ENCODE data around the gene RBM47. TPM values are rescaled to one million over a fixed set of nuclear protein-coding genes. Genes with fewer than 3 reads are reported as not detected.
A peak's percentile ranks its signal among the peaks of the same experiment; 100 is the strongest.

Gene RBM47
- total and polyA plus RNA-seq, 10 of the 15 experiments (the other 5 are each of a cell fraction or from before 2014, with no cell fraction given), result 7.9 to 45.0 (median 28.7) TPM

- H3K9me3 ChIP-seq (replicated peaks; ENCODE audit: control insufficient read depth, insufficient read depth, low read length), result no peaks in the 10 kb centered on the region; the same call in 2 of the 3 replicates
- CTCF ChIA-PET, result interaction anchor here (0.5 to 1.2 kb wide), 4 partner anchors 17 to 94 kb away, joined by 3 to 4 read pairs (median 3); no protein-coding TSS in a partner anchor
- H4K20me1 ChIP-seq (ENCODE audit: control insufficient read depth, insufficient read depth), result no peaks in the 10 kb centered on the region
- no peak overlapping the region for H2AFZ ChIP-seq (ENCODE audit: control insufficient read depth, low read depth, low read length)
- no TSS peak for BruUV-seq (replicated peaks)
- H3K27me3 ChIP-seq (replicated peaks in 1 of 2; ENCODE audit: control insufficient read depth in 2 of 2, insufficient read depth in 2 of 2, low read length in 1 of 2), result no peaks in the 10 kb centered on the region
- intact Hi-C loops (cut with micrococcal nuclease; ENCODE audit: unreplicated experiment), result no loop called here
- ATAC-seq (no peak), FAIRE-seq (no peak), DNase-seq (ENCODE audit: low read depth, low spot score) (no peak)
- no peak overlapping the region for H3K9ac ChIP-seq (ENCODE audit: control insufficient read depth, insufficient read depth, low read length)
- no peaks in the 10 kb centered on the region for H3K36me3 ChIP-seq (ENCODE audit: control insufficient read depth in 2 of 2, insufficient read depth in 2 of 2, low read length in 1 of 2)
- no peak overlapping the region for H3K27ac ChIP-seq (ENCODE audit: control insufficient read depth, insufficient read depth)
- SMC1A ChIA-PET (ENCODE audit: uncharacterized antibody, unreplicated experiment), result interaction anchor here (0.6 to 12.1 kb wide), 9 partner anchors 8 to 89 kb away, joined by 3 to 215 read pairs (median 4); partner anchors contain the start of gene RBM47
- H3K4me1 ChIP-seq (ENCODE audit: control insufficient read depth, insufficient read depth, low read length), result peaks cover 42% of the 10 kb centered on the region
- in situ Hi-C loops (cut with MboI), result loop anchor here (25.0 kb wide), 1 partner anchor 1971 kb away; no protein-coding TSS in a partner anchor
- no peak overlapping the region for H3K4me3 ChIP-seq
- POLR2A ChIA-PET, result interaction anchor here (0.6 to 1.1 kb wide), 6 partner anchors 9 to 1027 kb away, joined by 3 to 11 read pairs (median 4); partner anchors contain the start of gene SMIM14
- H3K4me2 ChIP-seq (ENCODE audit: control insufficient read depth, insufficient read depth), result no peak overlapping the region
- RAD21 ChIA-PET (ENCODE audit: unreplicated experiment), result interaction anchor here (0.7 to 1.9 kb wide), 9 partner anchors 10 to 89 kb away, joined by 3 to 10 read pairs (median 4); partner anchors contain the start of gene RBM47
- H3K79me2 ChIP-seq (ENCODE audit: control insufficient read depth, insufficient read depth, low read length), result no peaks in the 10 kb centered on the region
- TF ChIP-seq NR2C1 (IDR thresholded peaks at IDR 0.05) (no peak), NFYB (IDR thresholded peaks at IDR 0.05; ENCODE audit: insufficient read depth, low read depth, low read length) (no peak), HDGF (IDR thresholded peaks at IDR 0.05) (no peak), IKZF1 (conservative IDR thresholded peaks at IDR 0.05) (peak; percentile 71), RELB (IDR thresholded peaks at IDR 0.05; ENCODE audit: low read depth) (peak; percentile 78), NFYA (IDR thresholded peaks at IDR 0.05; ENCODE audit: borderline replicate concordance, low read depth, low read length) (no peak), ZBTB33 (IDR thresholded peaks at IDR 0.05) (no peak), MTA2 (IDR thresholded peaks at IDR 0.05; ENCODE audit: low read depth) (peak; percentile 98), RAD51 (IDR thresholded peaks at IDR 0.05) (0 out of 2 replicates have a peak, but pooled peaks have one; percentile 7), STAT3 (IDR thresholded peaks at IDR 0.05; ENCODE audit: low read depth, low read length) (no peak), EP300 (IDR thresholded peaks at IDR 0.05; ENCODE audit: borderline replicate concordance in 1 of 2, control insufficient read depth in 1 of 2, low read depth in 2 of 2, low read length in 2 of 2) (peak in 1 of 2 experiments; percentile 40; a peak in 1 of 4 replicates), ZNF384 (IDR thresholded peaks at IDR 0.05; ENCODE audit: borderline replicate concordance, low read depth, low read length) (no peak), ZSCAN29 (IDR thresholded peaks at IDR 0.05) (no peak), PAX5 (IDR thresholded peaks at IDR 0.05; ENCODE audit: borderline replicate concordance, low read depth, low read length) (no peak), DPF2 (IDR thresholded peaks at IDR 0.05) (peak; percentile 52; the same call in 1 of the 2 replicates), ATF7 (IDR thresholded peaks at IDR 0.05; ENCODE audit: low read depth) (peak; percentile 50), BCL11A (IDR thresholded peaks at IDR 0.05; ENCODE audit: low read depth, low read length) (0 out of 2 replicates have a peak, but pooled peaks have one; percentile 40), IKZF2 (IDR thresholded peaks at IDR 0.05) (peak; percentile 86 to 89; a peak in 3 of 4 replicates), ASH2L (IDR thresholded peaks at IDR 0.05; ENCODE audit: borderline replicate concordance, low read depth) (no peak), NR2C2 (IDR thresholded peaks at IDR 0.05; ENCODE audit: borderline replicate concordance, control insufficient read depth, insufficient read length, low read depth) (no peak), MYC (IDR thresholded peaks at IDR 0.05; ENCODE audit: insufficient read depth, insufficient read length, insufficient replicate concordance, low read length, severe bottlenecking) (no peak), BMI1 (IDR thresholded peaks at IDR 0.05; ENCODE audit: borderline replicate concordance) (0 out of 2 replicates have a peak, but pooled peaks have one; percentile 26), BACH1 (IDR thresholded peaks at IDR 0.05; ENCODE audit: borderline replicate concordance) (no peak), IRF4 (IDR thresholded peaks at IDR 0.05; ENCODE audit: low read depth, low read length) (no peak)
Observed at GRCh38 chr4:40665842-40666241, 36.2 kb upstream of the RBM47 start.

Measured in GM12878 (cell line).